ENCODE measurements around the gene SPTB.

DNA sequence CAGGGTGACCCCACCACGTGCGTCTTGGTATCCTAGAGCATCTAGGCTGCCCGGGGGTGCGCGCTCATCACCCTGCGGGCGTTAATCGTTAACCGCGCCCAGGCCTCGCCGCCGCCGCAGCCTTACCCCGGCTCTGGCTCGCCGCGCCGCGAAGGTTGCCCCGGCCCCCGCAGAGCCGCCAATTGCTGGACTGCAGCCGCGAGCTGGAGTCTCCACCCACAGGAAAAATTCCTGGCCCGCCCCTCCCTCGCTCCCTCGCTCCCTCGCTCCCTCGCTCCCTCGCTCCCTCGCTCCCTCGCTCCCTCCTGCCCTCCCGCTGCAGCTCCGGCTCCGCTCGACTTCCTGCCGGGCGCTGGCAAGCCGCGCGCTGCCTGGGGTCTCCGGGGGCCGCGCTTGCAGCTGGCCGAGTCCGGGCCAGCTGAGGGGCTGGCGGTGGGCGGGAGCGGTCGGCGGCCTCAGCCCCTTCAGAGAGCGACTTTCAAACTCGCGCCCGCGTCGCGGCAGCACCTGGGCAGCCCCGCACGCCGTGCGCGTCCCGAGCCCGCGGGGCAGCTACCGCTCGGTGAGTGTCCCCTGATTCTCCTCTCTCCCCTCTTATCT lies 175.5 kb downstream of the SPTB start, which contains the start of gene PLEKHG3:
- TF ChIP-seq SUZ12 (IDR thresholded peaks at IDR 0.05) (no peak), FOXK2 (IDR thresholded peaks at IDR 0.05) (no peak), TARDBP (IDR thresholded peaks at IDR 0.05) (no peak), BHLHE40 (IDR thresholded peaks at IDR 0.05; ENCODE audit: borderline replicate concordance) (no peak), SP1 (IDR thresholded peaks at IDR 0.05) (no peak), ARNT (IDR thresholded peaks at IDR 0.05) (no peak)
